ENCODE results near the gene UBE2E3. TPM values are rescaled to one million over a fixed set of nuclear protein-coding genes. Genes with fewer than 3 reads are reported as not detected.

The UBE2E3 gene
- polyA plus RNA-seq, result 59.5 and 89.5 TPM in 2 replicates

GRCh38 chr2:180980106-180980942 is at the start of gene UBE2E3:
TSS of gene UBE2E3 (plus strand) at chr2:180980605. CDS start at chr2:180982043, 1,438 bp downstream.

Data from Purkinje cell (primary cell).